RWPE1 (cell line): Measurements from ENCODE around the gene S1PR1.
"Not testable (repeated sequence)": the region's sequence is repeated elsewhere in the genome, so short reads cannot be mapped to it uniquely, and the experiment has no call there.

ENCODE experiments used
- CTCF ChIA-PET: fragments of 350-600 bp; sonication (Branson Sonifier 250); formaldehyde crosslinking; extraction: SDS; loops from one replicate; lab custom pipeline; 2021; lab: Yijun Ruan, JAX
- POLR2A ChIA-PET: fragments of 400-600 bp; formaldehyde crosslinking; extraction: SDS; loops from one replicate; lab custom pipeline; 2020; ENCODE audit warnings: antibody characterized with exemption; ENCODE audit not compliant: low non-redundant PET; lab: Yijun Ruan, JAX
- DNase-seq: peaks from one replicate; pipeline ENCODE4 v3.0.0; 2012; ENCODE audit warnings: low spot score
- H3K27ac ChIP-seq: fragments of 450-650 bp; 2 replicates; pipeline ENCODE4 v1.5.1; 2017
- TF ChIP-seq, protein P1 (sequence below): fragments of 450-650 bp; conservative IDR thresholded peaks from 2 replicates; pipeline ENCODE4 v1.5.1; 2017; ENCODE audit warnings: low read depth, mild to moderate bottlenecking

S1PR1 gene

DNA sequence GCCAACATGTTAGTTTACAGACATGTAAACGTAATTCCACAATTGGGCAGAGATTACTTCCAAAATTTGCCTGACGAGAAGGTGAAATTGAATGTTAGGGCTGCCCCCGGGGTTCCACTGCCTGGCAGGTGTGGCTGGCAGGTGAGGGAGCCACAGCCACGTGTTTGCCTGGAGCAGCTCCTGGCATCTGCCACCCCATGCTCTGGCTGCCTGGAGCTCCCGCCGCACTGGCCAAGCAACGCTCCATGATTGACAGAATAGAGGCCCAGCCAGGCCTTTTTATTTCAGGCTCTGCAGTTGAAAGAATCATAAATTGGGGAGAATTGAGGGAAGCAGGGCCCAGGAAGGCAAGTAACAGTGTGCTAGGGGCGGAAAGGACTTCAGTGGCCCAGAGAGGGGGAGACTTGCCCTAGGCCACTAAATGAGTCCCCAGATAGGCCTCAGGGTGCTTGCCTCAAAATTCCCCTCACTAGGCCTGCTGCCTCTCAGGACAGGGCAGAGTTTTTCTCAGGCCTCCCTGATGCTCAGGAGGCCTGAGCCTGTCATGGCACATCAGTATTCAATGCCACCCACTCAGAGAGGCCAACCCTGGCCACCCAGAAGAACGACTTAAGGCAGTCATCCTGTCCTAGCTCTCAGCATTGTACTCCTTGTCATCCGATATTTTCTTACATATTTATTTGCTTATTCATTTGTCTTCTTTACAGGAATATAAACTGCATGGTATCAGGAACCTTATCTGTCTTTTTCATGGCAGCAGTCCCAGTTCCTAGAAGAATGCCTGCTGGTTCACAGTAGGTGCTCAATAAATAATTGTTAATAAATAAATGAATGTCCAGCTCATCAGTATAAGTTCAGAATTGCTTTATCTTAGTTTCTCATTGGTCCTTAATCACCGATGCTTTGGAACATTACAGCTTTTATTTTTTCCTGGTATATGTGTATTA lies 16.6 kb upstream of the S1PR1 start:
- POLR2A ChIA-PET, result no interaction called here
- no peak for DNase-seq
- CTCF ChIA-PET, result no interaction called here
- TF ChIP-seq, protein P1, sequence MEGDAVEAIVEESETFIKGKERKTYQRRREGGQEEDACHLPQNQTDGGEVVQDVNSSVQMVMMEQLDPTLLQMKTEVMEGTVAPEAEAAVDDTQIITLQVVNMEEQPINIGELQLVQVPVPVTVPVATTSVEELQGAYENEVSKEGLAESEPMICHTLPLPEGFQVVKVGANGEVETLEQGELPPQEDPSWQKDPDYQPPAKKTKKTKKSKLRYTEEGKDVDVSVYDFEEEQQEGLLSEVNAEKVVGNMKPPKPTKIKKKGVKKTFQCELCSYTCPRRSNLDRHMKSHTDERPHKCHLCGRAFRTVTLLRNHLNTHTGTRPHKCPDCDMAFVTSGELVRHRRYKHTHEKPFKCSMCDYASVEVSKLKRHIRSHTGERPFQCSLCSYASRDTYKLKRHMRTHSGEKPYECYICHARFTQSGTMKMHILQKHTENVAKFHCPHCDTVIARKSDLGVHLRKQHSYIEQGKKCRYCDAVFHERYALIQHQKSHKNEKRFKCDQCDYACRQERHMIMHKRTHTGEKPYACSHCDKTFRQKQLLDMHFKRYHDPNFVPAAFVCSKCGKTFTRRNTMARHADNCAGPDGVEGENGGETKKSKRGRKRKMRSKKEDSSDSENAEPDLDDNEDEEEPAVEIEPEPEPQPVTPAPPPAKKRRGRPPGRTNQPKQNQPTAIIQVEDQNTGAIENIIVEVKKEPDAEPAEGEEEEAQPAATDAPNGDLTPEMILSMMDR, result no peak
- H3K27ac ChIP-seq, result no peak overlapping the region

DNA sequence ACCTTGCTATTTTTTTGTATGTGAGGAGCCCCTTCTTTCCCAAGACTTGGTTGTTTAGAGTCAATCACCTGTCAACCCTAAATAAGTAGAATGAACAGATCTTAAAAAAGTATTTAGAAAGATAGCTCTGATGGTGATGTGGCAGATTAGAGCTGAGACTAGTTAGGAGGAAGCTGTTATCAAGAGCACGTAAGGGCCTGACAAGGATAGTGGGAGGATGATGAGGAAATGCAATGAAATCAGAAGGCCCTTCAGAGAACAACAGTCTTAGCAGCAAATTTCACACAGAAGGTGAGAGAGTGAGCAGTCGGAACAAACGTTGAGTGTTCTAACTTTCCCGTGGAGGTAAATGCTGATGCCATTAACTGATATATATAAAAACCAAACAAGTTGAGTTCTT lies 15.9 kb upstream of the S1PR1 start:
- no peak overlapping the region for H3K27ac ChIP-seq
- ChIA-PET CTCF (no interaction called here), POLR2A (no interaction called here)
- DNase-seq, result no peak
- TF ChIP-seq, protein P1, result no peak

DNA sequence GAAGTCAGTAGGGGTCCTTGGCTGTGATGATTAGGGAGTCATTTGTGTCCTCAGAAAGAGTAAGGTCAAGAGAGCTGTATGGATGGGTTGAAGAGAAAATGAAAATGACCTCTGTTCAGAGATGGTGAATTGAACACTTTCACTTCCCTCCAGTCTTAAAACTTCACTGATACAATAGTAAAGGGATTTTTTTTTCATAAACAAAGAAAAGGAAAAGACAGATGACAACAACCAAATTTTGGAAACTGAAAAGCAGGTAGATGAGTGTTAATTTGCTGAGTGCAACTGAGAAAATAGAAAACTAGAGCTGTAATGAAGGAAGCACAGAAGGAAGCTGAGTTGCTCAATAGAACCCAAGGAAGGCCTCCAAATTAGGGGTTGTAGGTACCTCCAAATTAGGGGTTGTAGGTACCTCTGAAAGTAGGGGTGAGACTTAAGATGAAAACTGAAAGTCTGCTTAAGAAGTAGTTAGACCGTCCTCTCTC lies 14.8 kb upstream of the S1PR1 start:
- TF ChIP-seq, protein P1, result no peak
- no peak for DNase-seq
- POLR2A ChIA-PET, result no interaction called here
- CTCF ChIA-PET, result no interaction called here
- H3K27ac ChIP-seq, result no peak overlapping the region

DNA sequence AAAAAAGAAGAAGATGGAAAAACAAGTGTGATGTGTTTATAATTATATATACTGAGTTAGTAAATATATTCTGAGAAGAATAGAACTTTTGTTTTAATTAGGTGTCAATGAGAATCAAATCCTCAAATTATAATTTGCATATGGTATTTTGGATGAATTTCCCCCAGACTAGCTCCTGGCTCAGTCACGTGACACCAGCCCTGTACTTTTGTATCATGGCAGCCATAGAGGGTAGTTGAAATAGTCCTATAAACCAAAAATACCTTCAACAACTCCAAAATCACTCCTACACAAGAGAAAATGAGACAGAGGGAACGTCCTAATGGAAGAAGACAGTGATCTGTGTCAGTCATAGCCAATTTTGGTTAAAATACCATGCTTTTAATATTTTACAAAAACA lies 9.0 kb upstream of the S1PR1 start:
- ChIA-PET CTCF (no interaction called here), POLR2A (no interaction called here)
- TF ChIP-seq, protein P1, result no peak
- no peak for DNase-seq
- H3K27ac ChIP-seq, result no peak overlapping the region

DNA sequence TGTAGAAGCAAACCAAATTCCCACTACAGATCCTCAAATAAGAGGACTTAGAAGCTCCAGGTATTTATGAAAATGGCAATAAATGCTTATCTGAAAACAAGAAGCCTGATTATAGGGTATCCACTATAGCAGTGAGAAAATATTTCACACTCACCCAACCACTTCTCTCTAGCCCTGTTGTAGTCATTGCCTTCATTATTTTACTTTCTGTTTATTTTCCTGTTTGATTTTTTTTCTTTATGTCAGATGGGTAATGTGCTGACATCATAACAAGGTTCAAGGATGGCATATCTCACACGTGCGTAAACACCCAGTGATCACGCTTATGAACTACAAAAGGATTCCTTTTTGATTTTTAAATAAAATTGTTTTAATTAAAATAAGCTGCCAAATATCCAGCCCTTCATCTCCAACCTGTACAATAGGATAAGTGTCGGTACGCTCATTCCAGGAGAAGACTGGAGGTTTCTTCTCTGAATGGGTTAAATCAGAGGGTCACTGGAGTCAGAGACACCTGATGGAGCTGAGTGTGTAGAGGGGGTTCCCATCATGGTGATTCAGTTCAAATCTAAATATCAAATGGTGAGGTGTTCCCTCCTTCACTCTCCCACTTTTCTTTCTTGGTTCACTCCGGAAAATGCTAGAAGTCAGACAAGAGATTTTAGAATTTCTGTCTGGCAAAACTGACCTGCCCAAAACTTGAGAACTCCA lies 8.2 kb upstream of the S1PR1 start:
- no peak for DNase-seq
- POLR2A ChIA-PET, result no interaction called here
- no peak overlapping the region for H3K27ac ChIP-seq
- TF ChIP-seq, protein P1, result no peak
- CTCF ChIA-PET, result no interaction called here

DNA sequence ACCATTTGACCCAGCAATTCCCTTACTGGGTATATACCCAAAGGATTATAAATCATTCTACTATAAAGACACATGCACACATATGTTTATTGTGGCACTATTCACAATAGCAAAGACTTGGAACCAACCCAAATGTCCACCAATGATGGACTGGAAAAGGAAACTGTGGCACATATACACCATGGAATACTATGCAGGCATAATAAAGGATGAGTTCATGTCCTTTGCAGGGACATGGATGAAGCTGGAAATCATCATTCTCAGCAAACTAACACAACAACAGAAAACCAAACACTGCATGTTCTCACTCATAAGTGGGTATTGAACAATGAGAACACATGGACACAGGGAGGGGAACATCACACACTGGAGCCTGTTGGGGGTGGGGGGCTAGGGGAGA lies 4.6 kb upstream of the S1PR1 start:
- CTCF ChIA-PET, DNase-seq, POLR2A ChIA-PET, H3K27ac ChIP-seq: not testable (repeated sequence)

DNA sequence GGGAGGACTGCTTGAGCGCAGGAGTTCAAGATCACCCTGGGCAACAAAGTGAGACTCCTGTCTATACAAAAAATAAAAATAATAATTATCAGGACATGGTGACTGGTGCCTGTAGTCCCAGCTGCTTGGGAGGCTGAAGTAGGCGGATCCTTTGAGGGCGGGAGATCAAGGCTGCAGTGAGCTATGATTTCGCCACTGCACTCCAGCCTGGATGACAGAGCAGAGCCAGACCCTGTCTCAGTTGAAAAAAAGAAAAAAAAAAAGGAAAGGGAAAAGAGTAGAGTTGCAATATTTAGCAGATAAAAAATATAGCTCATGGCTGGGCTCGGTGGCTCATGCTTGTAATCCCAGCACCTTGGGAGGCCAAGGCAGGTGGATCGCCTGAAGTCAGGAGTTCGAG lies 3.3 kb upstream of the S1PR1 start:
- ChIA-PET POLR2A (no interaction called here), CTCF (interaction anchor here (0.7 to 1.1 kb wide), 3 partner anchors 343 to 801 kb away, joined by 3 read pairs; no protein-coding TSS in a partner anchor)
- no peak overlapping the region for H3K27ac ChIP-seq
- TF ChIP-seq, protein P1, result no peak
- DNase-seq, result no peak
